GM18526 (cell line): ENCODE measurements around the gene ADCY3.

ENCODE experiments used
- POLR2A ChIP-seq: IDR thresholded peaks from 3 replicates; pipeline ENCODE4 v1.6.1; 2011; ENCODE audit not compliant: insufficient read length; ENCODE audit errors: extremely low read depth

Gene ADCY3

GRCh38 chr2:24935145-24935544 is 15.1 kb upstream of the ADCY3 start:
- no peak for TF ChIP-seq POLR2A

- no peak for TF ChIP-seq POLR2A
These were observed 12.7 kb upstream of the ADCY3 start for GRCh38 chr2:24932715-24933114.

GRCh38 chr2:24930768-24931167 is 10.7 kb upstream of the ADCY3 start:
- no peak for TF ChIP-seq POLR2A

GRCh38 chr2:24929230-24929629 is 9.2 kb upstream of the ADCY3 start:
- no peak for TF ChIP-seq POLR2A

- TF ChIP-seq POLR2A, result no peak
These were observed 8.0 kb upstream of the ADCY3 start for GRCh38 chr2:24928036-24928435.

GRCh38 chr2:24926602-24927252 is 6.7 kb upstream of the ADCY3 start:
- TF ChIP-seq POLR2A, result peak; percentile 25

- TF ChIP-seq POLR2A, result no peak
These were observed 6.2 kb upstream of the ADCY3 start for GRCh38 chr2:24926220-24926601.

GRCh38 chr2:24925815-24926214 is 5.8 kb upstream of the ADCY3 start:
- no peak for TF ChIP-seq POLR2A

GRCh38 chr2:24924732-24925131 is 4.7 kb upstream of the ADCY3 start:
- TF ChIP-seq POLR2A, result no peak

- TF ChIP-seq POLR2A, result no peak
These were observed 4.2 kb upstream of the ADCY3 start for GRCh38 chr2:24924266-24924665.

GRCh38 chr2:24923106-24923505 is 3.1 kb upstream of the ADCY3 start:
- TF ChIP-seq POLR2A, result no peak

GRCh38 chr2:24922556-24922955 is 2.5 kb upstream of the ADCY3 start:
- no peak for TF ChIP-seq POLR2A

GRCh38 chr2:24920809-24921441 is 888 bp upstream of the ADCY3 start:
- no peak for TF ChIP-seq POLR2A

- no peak for TF ChIP-seq POLR2A
These were observed 435 bp downstream of the ADCY3 start for GRCh38 chr2:24919506-24920097.

- TF ChIP-seq POLR2A, result no peak
These were observed 966 bp downstream of the ADCY3 start for GRCh38 chr2:24919037-24919505.

- TF ChIP-seq POLR2A, result no peak
These were observed 1.6 kb downstream of the ADCY3 start for GRCh38 chr2:24918326-24919036.
